ENCODE data around the gene SUSD2.
"Not testable (repeated sequence)": the region's sequence is repeated elsewhere in the genome, so short reads cannot be mapped to it uniquely, and the experiment has no call there.

- not testable (repeated sequence) for TF ChIP-seq CTCF (IDR thresholded peaks at IDR 0.05); SP1 (CRISPR knock-in tag; conservative IDR thresholded peaks at IDR 0.05); NR3C1 (CRISPR knock-in tag; conservative IDR thresholded peaks at IDR 0.05; ENCODE audit: low read depth); GRHL2 (CRISPR knock-in tag; IDR thresholded peaks at IDR 0.05; ENCODE audit: insufficient replicate concordance, severe bottlenecking); ZSCAN18 (CRISPR knock-in tag; IDR thresholded peaks at IDR 0.05); ZNF512 (CRISPR knock-in tag; IDR thresholded peaks at IDR 0.05; ENCODE audit: borderline replicate concordance); TEAD4 (CRISPR knock-in tag; IDR thresholded peaks at IDR 0.05); TP53 (CRISPR knock-in tag; IDR thresholded peaks at IDR 0.05)
Observed at GRCh38 chr22:24238101-24238694, 56.9 kb downstream of the SUSD2 start.

Measured in WTC11 (cell line).